Sigmoid colon (tissue), 4 donors: ENCODE results near the gene NSUN4.

Source experiments
- EP300 ChIP-seq, 4 donors: sonication (generic); formaldehyde crosslinking; IDR thresholded peaks; one replicate each; pipeline ENCODE4 v1.6.1; 2017; ENCODE audit warnings: antibody characterized with exemption in 4 of 4
- TF ChIP-seq, protein P1 (sequence below), 4 experiments: fragments of 450-650 bp in 3 of 4; fragments of 200-600 bp in 1 of 4; IDR thresholded peaks; one replicate each; pipeline ENCODE4 v1.5.1; 2016 to 2019; ENCODE audit warnings: antibody characterized with exemption in 4 of 4, mild to moderate bottlenecking in 3 of 4, moderate library complexity in 2 of 4

DNA sequence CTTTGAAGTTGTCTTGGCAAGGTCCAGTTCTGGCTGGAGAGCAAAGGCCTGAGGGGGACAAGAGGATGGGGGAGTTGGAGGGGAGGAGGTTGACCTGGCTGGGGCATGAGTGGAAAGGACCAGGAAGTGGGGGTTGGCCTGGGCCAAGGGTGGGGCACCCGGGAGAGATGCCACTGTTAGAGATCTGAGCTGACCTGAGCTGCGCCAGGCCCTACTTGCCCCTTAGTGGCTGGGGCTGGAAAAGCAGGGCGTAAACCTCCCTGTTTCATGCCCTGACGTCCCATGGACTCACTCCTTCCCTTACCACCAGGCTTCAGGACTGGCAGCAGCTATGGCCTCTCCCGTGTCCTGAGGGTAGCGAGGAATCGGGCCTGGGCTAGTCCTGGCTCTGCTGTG is 70.4 kb downstream of the NSUN4 start:
- no peak for TF ChIP-seq EP300 (IDR thresholded peaks at IDR 0.05)
- TF ChIP-seq, protein P1, sequence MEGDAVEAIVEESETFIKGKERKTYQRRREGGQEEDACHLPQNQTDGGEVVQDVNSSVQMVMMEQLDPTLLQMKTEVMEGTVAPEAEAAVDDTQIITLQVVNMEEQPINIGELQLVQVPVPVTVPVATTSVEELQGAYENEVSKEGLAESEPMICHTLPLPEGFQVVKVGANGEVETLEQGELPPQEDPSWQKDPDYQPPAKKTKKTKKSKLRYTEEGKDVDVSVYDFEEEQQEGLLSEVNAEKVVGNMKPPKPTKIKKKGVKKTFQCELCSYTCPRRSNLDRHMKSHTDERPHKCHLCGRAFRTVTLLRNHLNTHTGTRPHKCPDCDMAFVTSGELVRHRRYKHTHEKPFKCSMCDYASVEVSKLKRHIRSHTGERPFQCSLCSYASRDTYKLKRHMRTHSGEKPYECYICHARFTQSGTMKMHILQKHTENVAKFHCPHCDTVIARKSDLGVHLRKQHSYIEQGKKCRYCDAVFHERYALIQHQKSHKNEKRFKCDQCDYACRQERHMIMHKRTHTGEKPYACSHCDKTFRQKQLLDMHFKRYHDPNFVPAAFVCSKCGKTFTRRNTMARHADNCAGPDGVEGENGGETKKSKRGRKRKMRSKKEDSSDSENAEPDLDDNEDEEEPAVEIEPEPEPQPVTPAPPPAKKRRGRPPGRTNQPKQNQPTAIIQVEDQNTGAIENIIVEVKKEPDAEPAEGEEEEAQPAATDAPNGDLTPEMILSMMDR (IDR thresholded peaks at IDR 0.05) = no peak
